Nephron (organoid): Measurements from ENCODE around the gene DMAP1.

Source experiments
- H3K27ac Mint-ChIP-seq, 3 experiments: 2 replicates each; pipeline ENCODE4 v1.8.0; 2020; ENCODE audit warnings: mixed read lengths in 3 of 3, mild to moderate bottlenecking in 2 of 3, moderate library complexity in 1 of 3
- H3K27me3 Mint-ChIP-seq: 2 replicates; pipeline ENCODE4 v1.8.0; 2021; ENCODE audit warnings: low read depth, mild to moderate bottlenecking, moderate library complexity, mixed read lengths
- H3K36me3 Mint-ChIP-seq: 2 replicates; pipeline ENCODE4 v1.8.0; 2020; ENCODE audit warnings: low read depth, mixed read lengths
- H3K4me1 Mint-ChIP-seq: 2 replicates; pipeline ENCODE4 v1.8.0; 2020; ENCODE audit warnings: mixed read lengths
- H3K4me3 Mint-ChIP-seq, 3 experiments: 2 replicates each; pipeline ENCODE4 v1.8.0; 2020; ENCODE audit warnings: mild to moderate bottlenecking in 3 of 3, mixed read lengths in 3 of 3, moderate library complexity in 2 of 3
- H3K9me3 Mint-ChIP-seq: 2 replicates; pipeline ENCODE4 v1.8.0; 2020; ENCODE audit warnings: mixed read lengths
- TF ChIP-seq, protein P1 (sequence below), 3 experiments: fragments of 200-600 bp; sonication (generic); IDR thresholded peaks; one replicate each; pipeline ENCODE4 v1.5.0; 2021; ENCODE audit warnings: antibody characterized with exemption in 3 of 3; ENCODE audit not compliant: unreplicated experiment in 3 of 3

DMAP1 gene

DNA sequence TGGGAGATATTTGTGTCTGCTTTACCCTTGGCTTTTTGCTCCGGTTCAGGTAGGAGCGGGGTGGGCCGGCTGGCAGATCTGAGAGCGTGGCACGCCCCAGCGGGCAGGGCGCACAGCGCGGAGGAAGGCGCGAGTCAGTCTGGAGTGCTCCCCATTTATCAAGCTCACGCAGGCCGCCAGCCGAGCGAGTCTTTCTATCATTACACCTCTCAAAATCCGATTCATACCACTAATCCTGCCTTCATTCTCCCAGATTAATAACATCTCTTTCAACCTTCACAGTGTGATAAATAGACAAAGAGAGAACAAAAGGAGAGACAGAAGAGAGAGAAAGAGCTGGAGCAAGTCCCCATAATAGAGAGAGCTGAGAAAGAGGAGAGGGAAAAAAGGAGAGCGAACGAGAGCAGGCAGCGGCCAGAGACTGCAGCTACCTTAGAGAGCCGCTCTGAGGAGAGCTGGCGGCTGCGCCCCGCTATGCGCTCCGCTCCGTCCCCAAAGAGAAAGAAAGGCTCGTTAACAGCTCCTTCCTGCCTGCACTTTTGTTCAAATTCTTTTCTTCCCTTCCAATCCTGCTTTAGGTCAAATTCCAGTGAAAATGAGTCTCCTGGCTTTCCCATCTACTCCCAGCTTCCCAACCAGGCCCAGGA lies 48.0 kb downstream of the DMAP1 start:
- Mint-ChIP-seq H3K4me3 (no peak overlapping the region), H3K9me3 (no peaks in the 10 kb centered on the region), H3K4me1 (peaks cover 11% of the 10 kb centered on the region), H3K27ac (peak overlapping the region in 1 of 3 experiments; percentile 38), H3K36me3 (peaks cover 22% of the 10 kb centered on the region), H3K27me3 (no peaks in the 10 kb centered on the region)
- TF ChIP-seq, protein P1, sequence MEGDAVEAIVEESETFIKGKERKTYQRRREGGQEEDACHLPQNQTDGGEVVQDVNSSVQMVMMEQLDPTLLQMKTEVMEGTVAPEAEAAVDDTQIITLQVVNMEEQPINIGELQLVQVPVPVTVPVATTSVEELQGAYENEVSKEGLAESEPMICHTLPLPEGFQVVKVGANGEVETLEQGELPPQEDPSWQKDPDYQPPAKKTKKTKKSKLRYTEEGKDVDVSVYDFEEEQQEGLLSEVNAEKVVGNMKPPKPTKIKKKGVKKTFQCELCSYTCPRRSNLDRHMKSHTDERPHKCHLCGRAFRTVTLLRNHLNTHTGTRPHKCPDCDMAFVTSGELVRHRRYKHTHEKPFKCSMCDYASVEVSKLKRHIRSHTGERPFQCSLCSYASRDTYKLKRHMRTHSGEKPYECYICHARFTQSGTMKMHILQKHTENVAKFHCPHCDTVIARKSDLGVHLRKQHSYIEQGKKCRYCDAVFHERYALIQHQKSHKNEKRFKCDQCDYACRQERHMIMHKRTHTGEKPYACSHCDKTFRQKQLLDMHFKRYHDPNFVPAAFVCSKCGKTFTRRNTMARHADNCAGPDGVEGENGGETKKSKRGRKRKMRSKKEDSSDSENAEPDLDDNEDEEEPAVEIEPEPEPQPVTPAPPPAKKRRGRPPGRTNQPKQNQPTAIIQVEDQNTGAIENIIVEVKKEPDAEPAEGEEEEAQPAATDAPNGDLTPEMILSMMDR (IDR thresholded peaks at IDR 0.05; ENCODE audit: unreplicated experiment in 3 of 3): no peak

DNA sequence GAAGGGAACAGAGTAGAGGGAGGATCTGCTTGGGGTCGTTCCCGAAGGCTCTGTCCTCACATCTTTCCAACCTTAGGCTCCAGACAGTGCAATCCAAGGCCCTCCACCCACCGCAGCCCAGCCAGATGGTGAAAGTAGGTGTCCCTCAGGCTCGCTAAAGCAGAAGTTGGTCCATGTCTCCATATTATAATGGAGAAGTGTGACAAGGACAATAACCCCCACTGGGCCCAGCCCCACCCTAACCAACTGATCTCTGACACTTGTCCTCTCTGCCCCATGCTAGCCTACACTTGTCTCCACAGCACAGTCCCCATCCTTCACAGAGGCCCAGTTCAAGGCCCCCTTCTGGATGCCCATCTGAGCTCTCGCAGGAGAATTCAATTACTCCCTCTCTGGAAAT lies 48.7 kb downstream of the DMAP1 start:
- no peaks in the 10 kb centered on the region for H3K9me3 Mint-ChIP-seq
- peaks cover 11% of the 10 kb centered on the region for H3K4me1 Mint-ChIP-seq
- peaks cover 23% of the 10 kb centered on the region for H3K36me3 Mint-ChIP-seq
- TF ChIP-seq, protein P1 (IDR thresholded peaks at IDR 0.05; ENCODE audit: unreplicated experiment in 3 of 3): no peak
- no peak overlapping the region for H3K4me3 Mint-ChIP-seq
- no peaks in the 10 kb centered on the region for H3K27me3 Mint-ChIP-seq
- H3K27ac Mint-ChIP-seq: no peak overlapping the region

DNA sequence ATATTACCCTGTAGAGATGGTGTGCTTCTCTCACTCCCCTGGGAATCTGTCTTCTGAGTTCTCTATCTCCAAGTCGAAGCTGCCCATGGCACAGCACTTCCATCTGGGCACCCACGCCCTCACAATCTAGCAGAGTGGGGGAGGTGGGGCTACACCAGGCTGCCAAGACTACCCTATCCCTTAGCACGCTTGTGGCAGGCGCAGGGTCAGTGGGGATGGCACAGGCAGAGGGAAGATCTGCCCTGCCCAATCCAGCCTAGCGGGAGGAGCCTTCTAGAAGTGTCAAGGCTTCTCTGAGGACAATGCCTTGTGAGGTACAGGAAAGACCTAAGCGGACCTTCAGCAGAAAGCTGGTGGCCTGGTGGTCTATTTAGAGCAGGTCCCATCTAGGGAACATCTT lies 49.1 kb downstream of the DMAP1 start:
- Mint-ChIP-seq H3K27ac (no peak overlapping the region), H3K4me1 (peaks cover 11% of the 10 kb centered on the region), H3K9me3 (no peaks in the 10 kb centered on the region), H3K36me3 (peaks cover 24% of the 10 kb centered on the region), H3K27me3 (no peaks in the 10 kb centered on the region), H3K4me3 (no peak overlapping the region)
- TF ChIP-seq, protein P1 (IDR thresholded peaks at IDR 0.05; ENCODE audit: unreplicated experiment in 3 of 3): no peak

DNA sequence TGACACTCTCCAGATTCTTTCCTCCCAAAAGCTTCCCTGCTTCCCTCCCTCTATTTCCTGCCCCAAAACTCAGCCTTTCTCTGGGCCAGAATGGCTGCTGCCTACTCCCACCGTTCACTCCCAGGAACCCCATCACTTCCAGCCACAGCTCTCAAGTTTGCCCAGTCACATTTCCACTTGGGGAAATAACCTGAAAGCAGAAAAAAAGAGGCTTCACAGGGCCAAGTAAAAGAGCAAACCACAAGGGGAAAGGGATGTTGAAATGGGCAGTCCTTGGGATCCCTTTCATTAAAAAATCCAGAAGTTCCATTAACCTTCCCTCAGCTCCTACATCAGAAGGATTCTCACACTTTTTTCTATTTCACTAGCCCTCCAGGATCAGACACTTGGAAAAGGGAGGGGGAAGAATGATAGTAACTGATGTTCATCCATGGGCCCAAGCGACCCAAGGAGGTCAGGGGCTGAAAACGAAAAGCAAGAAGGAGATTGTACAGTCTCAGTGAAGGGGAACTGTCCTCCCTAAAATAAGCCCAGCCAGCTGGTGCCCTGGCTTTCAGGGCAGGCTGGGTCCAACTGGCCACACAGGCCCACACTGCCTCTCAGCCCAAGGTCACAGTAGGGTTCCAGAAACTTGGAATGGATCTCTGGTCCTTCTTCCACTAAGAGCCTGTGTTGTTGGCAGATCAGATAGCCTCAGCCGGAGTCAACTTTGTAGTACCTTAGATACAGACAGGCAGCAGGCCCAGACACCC lies 49.7 kb downstream of the DMAP1 start:
- Mint-ChIP-seq H3K9me3 (no peaks in the 10 kb centered on the region), H3K4me1 (peaks cover 6% of the 10 kb centered on the region), H3K36me3 (peaks cover 24% of the 10 kb centered on the region), H3K27me3 (no peaks in the 10 kb centered on the region), H3K4me3 (no peak overlapping the region), H3K27ac (no peak overlapping the region)
- TF ChIP-seq, protein P1 (IDR thresholded peaks at IDR 0.05; ENCODE audit: unreplicated experiment in 3 of 3): no peak

DNA sequence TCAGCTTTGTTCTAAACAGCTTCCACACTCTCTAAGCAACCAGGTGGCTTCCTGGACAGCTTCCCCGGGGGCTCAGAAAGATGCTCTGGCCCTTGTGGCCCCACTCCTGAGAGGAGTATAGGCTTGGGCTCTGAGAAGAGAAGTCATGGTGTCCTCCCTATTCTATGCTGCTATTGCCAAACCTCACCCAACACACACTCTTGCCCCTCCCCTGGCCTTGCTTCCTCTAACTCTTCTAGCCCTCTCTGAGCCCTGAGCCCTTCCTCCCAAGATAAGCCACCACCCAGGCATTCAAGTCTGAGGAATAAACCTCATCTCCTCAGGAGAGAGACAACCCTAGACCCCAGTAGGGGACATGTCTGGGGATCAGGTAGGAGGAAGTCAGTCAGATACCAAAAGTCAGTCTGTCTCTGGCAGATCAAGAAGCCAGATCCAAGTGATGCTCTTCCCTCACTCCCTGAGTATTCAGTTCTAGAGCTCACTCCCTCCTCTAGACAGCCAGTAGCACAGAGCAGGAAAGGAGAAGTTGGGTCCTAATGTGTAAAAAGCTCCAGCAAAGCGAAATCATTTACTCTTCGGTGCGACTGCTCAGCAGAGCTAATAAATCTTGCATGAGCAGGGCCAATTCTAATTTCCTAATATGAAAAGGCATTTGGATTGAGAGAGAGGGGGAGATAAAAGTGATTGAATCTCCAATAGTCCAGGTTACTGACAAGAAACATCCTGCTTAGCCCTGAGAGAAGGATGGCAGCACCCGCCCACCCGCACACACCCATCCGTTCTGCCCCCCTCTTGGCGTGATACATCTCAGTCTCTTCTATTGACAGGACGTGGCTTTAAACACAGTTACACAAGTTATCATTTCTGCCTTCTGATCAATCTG lies 50.5 kb downstream of the DMAP1 start:
- Mint-ChIP-seq H3K27me3 (no peaks in the 10 kb centered on the region), H3K4me3 (no peak overlapping the region), H3K27ac (no peak overlapping the region), H3K36me3 (peaks cover 20% of the 10 kb centered on the region), H3K9me3 (no peaks in the 10 kb centered on the region), H3K4me1 (no peaks in the 10 kb centered on the region)
- TF ChIP-seq, protein P1 (IDR thresholded peaks at IDR 0.05; ENCODE audit: unreplicated experiment in 3 of 3): no peak
